NCI-H2081 (cell line): ENCODE measurements around the gene PDE9A.
A peak's percentile ranks its signal among the peaks of the same experiment; 100 is the strongest.

Experiments used
- DNase-seq, 2 experiments: peaks; one replicate each; lab custom pipeline; 2025; lab: John Stamatoyannopoulos, UW

The PDE9A gene

DNA sequence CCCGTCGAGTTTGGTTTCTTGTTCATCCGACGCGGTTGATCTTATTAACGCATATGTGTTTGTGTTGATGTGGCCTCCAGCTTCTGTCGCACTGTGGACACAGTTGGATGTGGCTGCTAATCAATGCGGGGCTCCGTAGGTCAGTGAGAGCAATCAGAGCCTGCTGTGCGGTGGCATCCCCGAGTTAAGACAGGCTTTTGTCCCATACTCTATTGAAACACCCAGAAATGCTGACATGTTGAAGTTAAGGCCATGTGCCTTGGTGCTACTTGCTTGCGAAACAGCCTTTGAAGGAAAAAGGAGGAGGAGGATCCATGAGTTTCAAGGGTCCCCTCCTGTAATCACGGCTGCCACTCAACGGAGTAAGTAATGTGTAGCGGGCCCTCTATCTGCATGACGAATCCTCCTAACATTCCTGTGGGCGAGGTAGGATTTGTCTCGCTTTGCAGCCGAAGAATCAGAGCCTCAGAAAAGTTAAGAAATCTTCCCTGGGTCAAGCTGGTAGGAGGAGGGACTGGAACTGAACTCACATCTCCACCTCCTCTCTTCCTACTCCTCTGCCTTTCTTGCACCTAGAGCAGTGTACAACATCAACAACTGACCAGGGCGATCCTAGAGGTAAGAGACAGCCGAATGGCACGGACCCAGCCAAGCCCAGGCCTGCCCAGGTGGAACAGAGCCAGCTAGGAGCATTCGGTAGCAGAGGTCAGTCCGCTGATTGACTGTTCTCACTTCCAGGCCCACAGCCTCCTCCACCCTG lies 19.5 kb downstream of the PDE9A start:
- no peak for DNase-seq

GRCh38 chr21:42673633-42674328 lies 20.4 kb downstream of the PDE9A start:
- DNase-seq, result no peak

- peak; percentile 49 to 73 for DNase-seq
Measured at GRCh38 chr21:42674351-42674940, 21.0 kb downstream of the PDE9A start.

GRCh38 chr21:42675403-42675802 lies 22.0 kb downstream of the PDE9A start:
- no peak for DNase-seq

- no peak for DNase-seq
Measured at GRCh38 chr21:42676808-42677207, 23.4 kb downstream of the PDE9A start.

DNA sequence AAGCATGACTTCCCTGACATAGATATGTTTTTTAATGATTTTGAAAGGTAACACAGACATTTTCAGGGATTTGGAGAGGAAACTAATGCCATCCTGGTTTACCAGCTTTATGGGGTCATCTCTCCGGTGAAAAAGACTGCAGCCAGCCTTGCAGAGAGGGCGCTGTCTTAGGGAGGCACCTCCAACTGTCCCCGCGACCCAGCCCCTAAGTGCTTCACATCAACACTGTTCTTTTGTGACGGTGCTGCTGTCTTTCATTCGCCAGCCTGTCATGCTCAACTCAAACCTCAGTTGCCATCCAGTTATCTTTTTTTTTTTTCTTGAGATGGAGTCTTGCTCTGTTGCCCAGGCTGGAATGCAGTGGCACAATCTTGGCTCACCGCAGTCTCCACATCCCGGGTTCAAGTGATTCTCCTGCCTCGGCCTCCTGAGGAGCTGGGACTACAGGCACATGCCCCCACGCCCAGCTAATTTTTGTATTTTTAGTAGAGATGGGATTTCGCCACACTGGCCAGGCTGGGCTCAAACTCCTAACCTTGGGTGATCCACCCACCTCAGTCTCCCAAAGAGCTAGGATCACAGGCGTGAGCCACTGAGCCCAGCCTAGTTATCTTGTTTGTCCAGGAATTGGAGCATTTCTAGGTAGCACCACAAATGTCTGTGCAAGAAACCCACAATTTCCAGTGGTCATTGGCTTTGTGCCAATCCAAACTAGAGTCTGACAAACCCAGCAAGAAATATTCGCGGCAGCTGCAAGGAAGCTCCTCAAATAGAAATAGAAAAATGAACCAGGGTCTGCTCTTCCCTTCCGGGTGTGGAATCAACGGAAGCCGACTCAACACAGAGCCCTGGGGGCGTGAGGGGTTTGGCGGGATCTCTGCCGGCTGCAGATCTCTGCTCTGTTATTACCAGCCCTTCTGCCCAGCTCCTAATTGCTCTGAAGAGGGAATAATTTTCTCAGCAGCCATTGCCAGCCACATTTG lies 24.2 kb downstream of the PDE9A start:
- peak; percentile 70 to 83 for DNase-seq

DNA sequence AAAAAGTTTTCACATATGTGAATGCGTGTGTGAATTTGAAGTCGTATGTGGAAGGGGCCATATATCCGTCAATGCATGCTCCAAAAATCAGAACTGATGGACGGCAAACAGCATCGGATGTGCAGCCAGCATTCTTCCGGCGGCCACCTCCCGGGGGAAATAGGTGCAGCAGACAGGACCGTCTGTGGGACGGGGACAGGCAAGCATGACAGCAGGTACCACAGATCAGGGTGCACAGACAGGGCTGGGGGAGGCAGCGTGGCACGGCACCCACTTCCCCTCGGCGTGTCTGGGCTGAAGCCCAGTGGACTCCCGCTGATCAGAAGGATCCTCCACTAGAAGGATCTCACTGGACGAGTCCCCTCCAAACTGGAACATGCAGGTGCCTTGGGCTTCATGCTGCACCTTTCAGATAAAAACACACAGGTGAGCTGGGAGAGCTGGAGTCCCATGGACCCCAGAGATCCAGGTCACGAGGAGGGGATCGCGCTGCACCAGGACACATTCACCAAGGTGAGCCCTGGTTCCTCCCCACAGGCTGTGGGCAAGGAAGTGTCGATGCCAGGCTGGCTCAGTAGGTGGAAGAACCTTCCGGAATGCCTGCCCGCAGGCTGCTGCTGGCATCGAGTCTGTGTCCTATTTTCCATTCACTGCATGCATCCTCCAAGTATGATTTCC lies 25.3 kb downstream of the PDE9A start:
- no peak for DNase-seq

- no peak for DNase-seq
Measured at GRCh38 chr21:42679319-42680057, 26.1 kb downstream of the PDE9A start.

DNA sequence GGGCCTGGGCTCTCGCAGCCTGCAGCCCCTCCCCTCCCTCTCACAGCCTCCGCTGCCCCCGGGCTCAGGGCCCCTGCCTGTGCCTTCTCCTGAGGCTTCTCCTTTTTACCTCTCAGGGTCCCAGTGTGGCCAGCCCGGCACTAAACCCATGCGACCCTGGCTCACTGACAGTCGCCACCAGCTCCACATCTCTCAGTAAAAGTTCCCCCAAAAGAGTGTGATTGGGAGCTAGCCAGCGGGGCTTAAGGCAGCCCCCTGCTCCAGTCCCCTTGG lies 26.6 kb downstream of the PDE9A start:
- no peak for DNase-seq

DNA sequence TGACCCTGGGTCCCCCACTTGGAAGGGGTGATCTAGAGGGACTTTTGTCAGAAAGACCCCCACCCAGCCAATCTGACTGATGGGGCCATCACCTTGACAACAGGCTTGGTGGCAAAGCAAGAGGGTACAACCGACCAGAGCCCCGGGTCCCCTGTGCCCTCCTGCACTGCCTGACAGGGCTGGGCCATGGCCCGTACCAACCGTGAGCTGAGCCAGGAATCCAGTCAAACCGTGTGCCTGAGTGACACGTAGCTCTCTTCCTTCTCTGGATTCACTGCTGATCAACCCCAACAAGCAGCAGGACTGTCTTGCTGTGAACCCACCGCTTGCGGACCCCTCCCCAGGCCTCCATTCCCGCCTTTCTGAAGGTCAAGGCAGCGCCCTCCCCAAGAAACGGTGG lies 27.0 kb downstream of the PDE9A start:
- no peak for DNase-seq

GRCh38 chr21:42681296-42682206 lies 28.1 kb downstream of the PDE9A start:
- DNase-seq, result no peak

DNA sequence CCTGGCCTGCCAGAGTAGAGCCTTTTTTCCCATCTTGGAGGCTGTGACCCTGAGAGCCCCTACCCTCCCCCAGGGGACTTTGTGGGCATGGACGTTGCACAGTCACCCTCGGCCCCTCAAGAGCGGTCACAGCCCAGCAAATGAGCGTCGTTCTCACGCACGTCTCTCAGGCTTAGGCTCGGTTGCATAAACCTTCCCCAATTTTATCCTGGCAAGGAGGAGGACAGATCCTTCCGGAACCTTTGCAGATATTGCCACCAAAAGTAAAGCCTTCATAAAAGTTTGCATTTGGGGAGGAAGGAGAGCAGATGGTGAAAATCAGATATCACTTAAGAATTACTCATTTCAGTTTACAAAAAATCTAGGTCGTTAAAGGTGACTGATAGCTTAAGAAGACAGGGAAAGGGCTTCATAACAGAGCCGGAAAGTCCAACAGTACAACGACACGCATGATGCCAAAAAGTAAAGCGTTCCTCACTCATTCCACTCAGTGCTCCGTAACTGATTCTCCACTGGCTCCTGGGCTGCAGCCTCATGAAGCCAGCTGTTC lies 29.3 kb downstream of the PDE9A start:
- no peak for DNase-seq

GRCh38 chr21:42683371-42684108 lies 30.1 kb downstream of the PDE9A start:
- no peak for DNase-seq

DNA sequence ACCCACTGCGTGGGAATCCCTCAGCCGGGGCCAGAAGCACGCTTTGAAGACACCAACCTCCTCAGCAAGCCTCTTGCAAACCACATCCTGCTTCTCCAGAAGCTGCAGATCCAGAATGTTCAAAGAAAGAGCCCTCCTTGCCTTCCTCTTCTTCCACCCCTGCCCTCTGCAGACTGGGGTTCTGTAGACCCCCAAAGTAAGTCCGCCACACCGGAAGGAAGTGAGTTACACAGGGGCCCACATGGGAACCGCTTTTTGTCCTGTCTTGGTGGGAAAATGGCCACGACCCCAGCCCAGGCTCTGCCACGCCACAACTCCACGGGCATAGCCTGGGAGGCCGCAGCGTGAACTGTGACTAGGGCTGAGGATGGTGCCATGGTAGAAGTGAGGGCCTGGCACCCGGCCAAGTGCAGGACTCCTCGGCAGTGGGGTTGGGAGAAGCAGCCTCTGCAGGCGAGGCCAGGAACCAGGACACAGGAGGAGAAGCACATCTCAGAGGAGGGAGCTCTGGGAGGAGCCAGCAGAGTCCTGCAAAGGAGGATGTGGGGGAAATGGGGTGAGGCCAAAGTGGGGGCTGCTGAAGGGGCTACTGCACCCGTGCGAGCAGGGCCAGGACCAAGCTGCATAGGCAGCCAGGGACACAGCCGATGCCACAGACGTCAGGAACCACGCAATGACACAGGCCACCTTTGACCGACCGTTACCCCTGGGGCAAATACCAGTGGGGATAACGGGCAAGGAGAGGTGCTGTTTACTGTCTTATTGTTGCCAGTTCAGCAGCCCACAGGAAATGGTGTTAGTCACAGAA lies 30.9 kb downstream of the PDE9A start:
- DNase-seq, result no peak

DNA sequence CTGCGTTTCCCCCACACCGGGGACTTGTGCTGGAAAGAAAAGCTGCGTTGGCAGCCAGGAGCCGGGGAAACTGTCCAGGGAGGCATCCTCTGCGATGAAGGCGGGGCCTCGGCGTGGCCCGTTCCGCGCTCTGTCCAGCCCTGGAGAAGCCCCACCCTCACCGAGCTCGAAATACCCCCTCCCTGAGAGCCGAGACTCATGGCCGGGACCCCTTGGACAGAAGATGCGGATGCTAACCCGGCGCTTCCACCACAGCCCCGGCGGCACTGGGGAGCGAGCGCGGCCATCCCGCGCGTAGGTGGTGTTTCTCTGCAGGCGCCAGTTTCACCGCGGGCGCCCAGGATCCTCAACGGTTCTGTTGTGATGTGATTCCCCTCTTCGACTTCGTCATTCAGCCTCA lies 31.6 kb downstream of the PDE9A start:
- no peak for DNase-seq

- DNase-seq, result no peak
Measured at GRCh38 chr21:42685954-42686500, 32.6 kb downstream of the PDE9A start.

- DNase-seq, result no peak
Measured at GRCh38 chr21:42687796-42688195, 34.4 kb downstream of the PDE9A start.
